GM04503 (cell line): ENCODE measurements around the gene EML4.
A peak's percentile ranks its signal among the peaks of the same experiment; 100 is the strongest.

ENCODE experiments used
- DNase-seq: peaks from one replicate; pipeline ENCODE4 v3.0.0-alpha.2; 2012; ENCODE audit warnings: low read depth

Gene EML4

DNA sequence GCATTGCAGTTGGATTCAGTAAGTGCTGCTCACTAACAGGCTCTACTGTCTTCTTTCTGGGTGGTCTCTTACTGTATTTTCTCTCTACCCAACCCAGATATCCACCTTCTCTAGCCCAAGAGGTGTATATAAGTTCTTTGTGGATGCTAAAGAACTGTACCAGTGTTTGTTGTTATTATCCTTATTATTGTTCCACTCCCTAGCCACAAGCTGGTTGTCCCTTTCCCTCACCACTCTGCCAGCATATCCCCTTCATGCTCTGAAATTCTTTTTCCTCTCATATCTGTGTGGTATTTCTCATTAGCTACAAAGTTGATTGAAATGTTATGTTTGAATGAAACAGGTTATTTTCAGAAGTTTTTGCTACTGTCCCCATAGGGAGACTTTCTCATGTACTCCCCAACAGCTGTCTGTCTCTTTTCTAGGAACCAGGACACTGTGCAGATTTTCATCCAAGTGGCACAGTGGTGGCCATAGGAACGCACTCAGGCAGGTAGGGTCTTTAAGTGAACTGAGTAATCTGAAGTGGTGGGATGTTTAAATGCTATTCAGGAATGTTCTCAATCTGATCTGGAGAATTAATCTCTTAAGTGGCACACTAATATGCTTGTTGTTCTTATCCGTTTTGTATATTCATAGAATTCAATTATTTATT lies 135.0 kb downstream of the EML4 start:
- DNase-seq: no peak

GRCh38 chr2:42307180-42307579 lies 138.0 kb downstream of the EML4 start:
- no peak for DNase-seq

DNA sequence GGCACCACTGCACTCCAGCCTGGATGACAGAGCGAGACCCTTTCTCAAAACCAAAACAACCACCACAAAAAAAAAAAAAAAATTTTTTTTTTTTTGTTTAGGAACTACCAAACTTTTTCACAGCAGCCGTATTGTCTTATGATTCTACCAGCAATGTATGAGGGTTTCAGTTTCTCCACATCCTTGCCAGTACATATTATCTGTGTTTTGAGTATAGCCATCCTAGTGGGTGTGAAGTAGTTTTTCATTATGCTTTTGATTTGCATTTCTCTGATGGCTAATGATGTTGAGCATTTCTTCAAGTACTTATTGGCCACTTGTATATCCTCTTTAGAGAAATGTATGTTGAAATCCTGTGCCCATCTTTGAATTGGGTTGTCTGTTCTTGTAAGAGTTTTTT lies 140.2 kb downstream of the EML4 start:
- DNase-seq: no peak

DNA sequence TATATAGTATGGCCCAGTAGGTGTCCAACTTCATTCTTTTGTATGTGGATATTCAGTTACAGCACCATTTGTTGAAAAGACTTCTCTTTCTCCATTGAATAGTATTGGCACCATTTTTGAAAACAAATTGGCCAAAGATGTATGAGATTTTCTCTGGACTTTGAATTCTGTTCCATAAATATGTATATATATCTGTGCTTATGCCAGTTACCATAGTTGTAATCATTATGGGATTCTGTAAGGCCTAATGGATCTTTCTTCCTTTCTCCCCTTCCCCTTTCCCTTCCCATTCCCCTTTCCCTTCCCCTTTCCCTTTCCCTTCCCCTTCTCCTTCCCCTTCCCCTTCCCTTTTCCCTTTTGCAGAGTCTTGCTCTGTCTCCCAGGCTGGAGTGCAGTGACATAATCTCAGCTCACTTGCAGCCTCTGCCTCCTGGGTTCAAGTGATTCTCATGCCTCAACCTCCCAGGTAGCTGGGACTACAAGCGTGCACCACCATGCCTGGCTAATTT lies 140.9 kb downstream of the EML4 start:
- DNase-seq: no peak

GRCh38 chr2:42312106-42312505 lies 143.0 kb downstream of the EML4 start:
- no peak for DNase-seq

DNA sequence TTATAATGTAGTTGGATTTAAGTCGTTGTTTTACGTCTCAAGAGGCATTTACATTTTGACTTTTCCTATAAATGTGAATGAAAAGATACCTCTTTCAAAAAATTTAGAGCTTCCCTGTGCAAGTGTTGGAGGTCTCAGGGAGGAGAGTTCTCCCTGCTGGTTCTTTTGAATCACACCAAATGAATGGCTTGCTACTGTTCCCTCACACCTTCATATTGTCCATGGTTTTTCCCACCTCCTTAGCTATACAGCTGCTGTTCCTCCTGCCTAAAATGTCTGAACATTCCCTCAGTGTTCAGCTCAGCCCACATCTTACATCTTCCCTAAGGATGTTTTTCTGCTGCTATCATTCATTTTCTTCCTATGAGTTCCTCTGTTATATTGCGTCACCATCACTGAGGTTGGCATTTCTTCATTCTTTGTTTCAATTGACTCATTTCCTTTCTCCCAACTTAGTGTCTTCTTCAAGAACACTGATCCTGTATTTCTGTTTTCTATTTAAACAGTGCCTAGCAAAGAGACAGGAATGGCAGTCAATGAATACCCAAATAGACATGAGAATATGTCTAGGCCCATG lies 145.8 kb downstream of the EML4 start:
- DNase-seq: peak; percentile 85

GRCh38 chr2:42315844-42316470 lies 146.8 kb downstream of the EML4 start:
- no peak for DNase-seq

DNA sequence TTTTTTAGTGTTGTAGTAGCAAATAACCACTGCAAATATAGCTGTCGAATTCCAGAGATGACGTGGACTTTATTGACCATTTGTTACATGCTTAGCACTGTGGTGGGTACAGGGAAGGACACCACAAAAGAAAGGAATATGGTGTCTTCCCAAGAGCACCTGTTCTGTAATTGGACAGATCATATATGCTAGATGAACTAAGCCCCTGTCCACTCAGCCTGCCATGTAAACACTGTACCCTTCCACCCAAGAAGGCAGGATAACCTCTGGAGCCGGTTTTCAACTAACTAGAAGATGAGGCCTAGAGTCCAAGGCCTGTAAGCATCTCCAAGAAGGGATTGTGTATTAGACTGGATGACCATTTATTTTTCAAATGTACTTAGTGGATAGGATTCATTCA lies 147.8 kb downstream of the EML4 start:
- no peak for DNase-seq

- DNase-seq: no peak
Measured at GRCh38 chr2:42317486-42317885, 148.3 kb downstream of the EML4 start.

DNA sequence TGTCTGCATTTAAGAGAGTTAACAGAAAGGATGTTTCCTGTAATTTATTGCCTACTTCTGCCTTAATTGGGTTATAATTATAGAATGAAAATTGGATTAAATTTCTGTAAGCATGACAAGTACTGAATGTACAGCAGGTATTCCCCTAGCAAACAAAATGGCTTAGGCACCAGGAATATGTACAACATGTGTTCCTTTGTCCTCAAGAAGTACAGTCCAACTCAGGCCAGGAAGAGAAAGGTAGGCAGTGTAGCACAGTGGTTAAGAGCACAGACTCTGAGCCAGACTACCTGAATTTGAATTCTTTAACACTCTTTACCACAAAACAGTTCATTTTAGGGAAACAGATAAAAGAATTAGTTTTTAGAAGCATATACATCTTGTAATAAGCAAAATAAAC lies 148.8 kb downstream of the EML4 start:
- DNase-seq: no peak

- DNase-seq: no peak
Measured at GRCh38 chr2:42319265-42319664, 150.1 kb downstream of the EML4 start.

DNA sequence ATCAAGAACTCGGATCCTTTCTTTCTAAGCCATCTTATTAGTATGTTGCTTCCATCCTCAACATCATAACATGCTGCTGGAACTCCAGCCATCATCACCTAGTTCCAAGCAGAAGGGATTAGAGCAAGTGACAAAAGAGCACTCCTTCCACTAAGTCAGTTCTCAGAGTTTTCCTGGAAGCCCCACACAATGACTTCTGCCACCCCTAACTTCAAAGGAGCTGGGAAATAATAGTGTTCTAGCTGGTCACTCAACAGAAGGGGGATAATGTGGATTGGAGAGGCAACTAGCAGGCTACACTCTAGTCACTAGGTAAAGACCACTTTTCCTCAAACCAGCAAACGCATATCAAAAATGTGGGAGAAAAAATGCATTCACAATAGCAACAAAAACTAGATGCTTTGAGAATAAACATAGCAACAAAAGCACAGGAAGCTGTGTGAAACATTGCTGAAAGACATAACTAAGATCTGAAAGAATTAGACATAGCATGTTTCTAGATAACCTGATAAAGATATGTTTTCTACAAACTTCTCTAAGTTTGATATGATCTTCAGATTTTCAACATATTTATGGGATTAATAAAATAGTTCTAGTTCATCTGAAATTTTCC lies 152.4 kb downstream of the EML4 start:
- DNase-seq: no peak

GRCh38 chr2:42324244-42324643 lies 155.1 kb downstream of the EML4 start:
- no peak for DNase-seq

DNA sequence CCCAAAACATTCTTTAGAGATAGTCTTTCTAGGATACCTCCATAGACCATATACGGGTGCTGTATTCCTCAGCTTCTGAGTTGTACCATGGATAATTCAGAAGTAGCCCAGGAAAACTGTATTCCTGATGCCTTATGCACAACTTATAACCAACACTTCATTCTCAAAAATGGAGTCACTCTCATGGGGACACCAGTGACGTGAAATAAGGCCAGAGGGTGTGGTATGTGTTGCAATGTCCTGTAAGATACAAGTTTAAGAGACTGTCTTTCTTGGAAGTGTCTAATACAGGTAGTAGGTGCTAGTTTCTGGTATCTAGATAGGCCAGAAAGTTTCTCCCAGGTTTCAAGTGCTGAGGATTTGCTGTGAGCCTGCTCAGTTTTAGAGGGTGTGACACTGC lies 155.8 kb downstream of the EML4 start:
- DNase-seq: no peak

DNA sequence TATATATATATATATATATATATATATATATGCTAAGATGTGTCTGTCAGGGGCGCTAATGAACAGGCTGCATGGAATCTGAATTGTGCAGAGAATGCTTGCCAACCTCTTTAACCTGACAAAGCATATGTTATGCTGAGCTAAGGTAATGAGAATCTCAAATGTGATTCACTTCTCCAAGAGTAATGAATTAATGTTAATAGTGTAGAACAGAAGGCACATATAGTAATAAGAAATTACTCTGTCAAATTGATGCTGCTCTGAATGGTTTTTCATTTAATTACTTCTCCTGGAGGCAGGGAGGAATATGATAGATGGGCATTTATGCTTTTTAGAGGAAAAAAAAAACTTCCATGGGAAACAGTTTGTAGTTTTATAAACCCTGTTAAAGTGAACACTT lies 156.5 kb downstream of the EML4 start:
- DNase-seq: no peak

- DNase-seq: no peak
Measured at GRCh38 chr2:42327125-42327524, 158.0 kb downstream of the EML4 start.

DNA sequence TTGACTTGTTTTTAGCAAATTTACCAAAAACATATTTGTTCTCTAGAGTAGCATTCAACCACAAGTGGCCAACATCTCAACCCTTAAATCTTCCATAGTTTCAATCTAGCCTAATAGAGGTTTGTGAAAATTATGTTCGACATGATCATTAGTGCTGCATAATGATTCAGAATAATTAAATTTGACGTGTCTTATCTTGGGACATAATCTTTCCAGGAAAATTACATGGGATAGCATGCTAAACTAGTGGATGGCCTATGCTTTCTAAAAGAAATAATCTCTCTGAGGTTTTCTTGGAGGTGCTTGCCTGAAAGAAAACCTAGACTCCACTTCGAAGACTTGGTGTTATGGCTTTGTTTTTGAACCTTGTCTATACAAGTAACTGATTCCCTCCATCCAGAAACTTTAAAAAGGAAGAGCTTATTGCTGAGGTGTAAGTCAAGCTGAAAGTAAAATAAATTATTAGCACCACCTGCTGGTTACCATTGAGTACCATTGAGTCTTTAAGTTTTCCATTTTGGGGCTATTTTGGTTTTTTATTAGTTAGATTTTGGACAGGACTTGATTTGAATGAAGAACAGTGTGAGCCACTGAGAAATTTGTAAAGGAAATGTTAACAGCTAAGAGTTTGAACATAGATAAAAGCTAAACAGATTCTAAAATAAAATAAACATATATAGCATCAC lies 159.1 kb downstream of the EML4 start:
- DNase-seq: no peak

DNA sequence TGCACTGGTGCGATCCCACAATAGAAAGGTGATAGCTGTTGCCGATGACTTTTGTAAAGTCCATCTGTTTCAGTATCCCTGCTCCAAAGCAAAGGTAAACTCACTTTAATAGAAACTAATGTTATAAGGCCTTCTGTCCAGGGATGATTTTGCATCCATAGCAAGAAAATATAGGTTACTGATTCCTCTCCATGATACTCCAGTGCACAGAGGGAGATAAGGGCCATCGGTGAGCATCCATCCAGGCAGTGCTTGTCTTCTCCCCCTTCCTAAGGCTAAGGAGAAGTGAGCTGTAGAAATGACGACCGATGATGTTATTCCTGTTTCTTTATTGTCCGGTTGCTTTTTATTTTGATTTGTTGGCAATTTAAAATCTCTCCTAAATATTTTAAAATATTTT lies 159.8 kb downstream of the EML4 start:
- no peak for DNase-seq

- no peak for DNase-seq
Measured at GRCh38 chr2:42329736-42330135, 160.6 kb downstream of the EML4 start.

GRCh38 chr2:42331569-42332284 lies 162.6 kb downstream of the EML4 start:
- DNase-seq: no peak

GRCh38 chr2:42332575-42332974 lies 163.4 kb downstream of the EML4 start:
- no peak for DNase-seq

DNA sequence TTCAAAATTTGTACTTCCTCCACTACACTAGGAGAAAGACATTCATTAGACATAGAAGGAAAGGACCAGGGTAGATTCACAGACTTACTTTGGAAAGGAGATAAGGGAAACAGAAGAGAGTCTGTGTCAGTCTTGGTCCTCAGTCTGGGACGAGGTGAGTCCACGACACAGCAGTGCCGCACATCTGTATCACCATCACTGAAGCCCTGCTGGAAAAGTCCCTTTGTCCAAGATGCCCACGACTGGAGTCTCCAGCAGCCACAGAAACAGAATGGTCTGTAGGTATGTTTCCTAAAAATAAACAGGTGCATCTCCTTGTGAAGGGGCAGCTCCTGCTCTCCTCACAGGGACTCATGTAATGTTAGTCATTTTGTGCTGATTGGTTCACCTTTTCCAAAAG lies 164.4 kb downstream of the EML4 start:
- DNase-seq: no peak
